Right ventricle myocardium superior (tissue), 1 donor: Measurements from ENCODE around the gene GGCX. TPM values are rescaled to one million over a fixed set of nuclear protein-coding genes. Genes with fewer than 3 reads are reported as not detected.
"Not testable (repeated sequence)": the region's sequence is repeated elsewhere in the genome, so short reads cannot be mapped to it uniquely, and the experiment has no call there.

Source experiments
- ATAC-seq: fragments of 200-7000 bp; cut with Tn5 transposase; one replicate; pipeline ENCODE4 v1.9.1; 2020; ENCODE audit warnings: mild to moderate bottlenecking; ENCODE audit not compliant: poor library complexity
- DNase-seq: peaks from one replicate; pipeline ENCODE4 v3.0.0-alpha.2; 2020
- intact Hi-C: fragments of 100-400 bp; cut with DNase I; formaldehyde crosslinking; loops from one replicate; pipeline ENCODE4 v1.11.2; 2022
- total RNA-seq: library from RNA; stranded (reverse); fragmentation: NEBNext Ultra II Directional; extraction: Animal tissue kit (Norgen Biotek cat#: 25700); gene quantifications from one replicate; pipeline ENCODE4 v1.2.1, GENCODE V29; 2021
- donor health status: DM: no; HTN: yes; CAD: no; lungs with severe emphysema.

Gene GGCX
- total RNA-seq, 1 donor from 2014 or later = 25.1 TPM

- intact Hi-C loops = no loop called here
- DNase-seq (peak; percentile 68), ATAC-seq (peak; percentile 36)
These were observed 18.1 kb upstream of the GGCX start for GRCh38 chr2:85579266-85579935.

- intact Hi-C loops = no loop called here
- ATAC-seq (peak; percentile 73), DNase-seq (peak; percentile 83)
These were observed 17.2 kb upstream of the GGCX start for GRCh38 chr2:85578243-85579180.

- ATAC-seq (peak; percentile 52), DNase-seq (peak; percentile 70)
These were observed 16.3 kb upstream of the GGCX start, which contains the start of gene VAMP8 for GRCh38 chr2:85577386-85578242. Gene VAMP8, plus strand, starts transcription at chr2:85577586. Its CDS starts 61 bp downstream, at chr2:85577647.

GRCh38 chr2:85577063-85577385 is 15.7 kb upstream of the GGCX start:
- intact Hi-C loops = no loop called here
- ATAC-seq (no peak), DNase-seq (no peak)

More at GRCh38 chr2:85577386-85578242, 16.3 kb upstream of the GGCX start, which contains the start of gene VAMP8:
- intact Hi-C loops = no loop called here

- intact Hi-C loops = no loop called here
- no peak for DNase-seq
- no peak for ATAC-seq
These were observed 14.4 kb upstream of the GGCX start for GRCh38 chr2:85575739-85576138.

- ATAC-seq = no peak
- intact Hi-C loops = no loop called here
These were observed 5.0 kb upstream of the GGCX start for GRCh38 chr2:85566265-85566664.

GRCh38 chr2:85564144-85564563 is 2.9 kb upstream of the GGCX start:
- ATAC-seq (no peak), DNase-seq (no peak)
- intact Hi-C loops = no loop called here

More at GRCh38 chr2:85566265-85566664, 5.0 kb upstream of the GGCX start:
- no peak for DNase-seq

- intact Hi-C loops = loop anchor here (2.0 kb wide), 1 partner anchor 42 kb away; the partner anchor contains the start of gene TMEM150A
- ATAC-seq = no peak
- no peak for DNase-seq
These were observed 447 bp downstream of the GGCX start for GRCh38 chr2:85560812-85561279.

GRCh38 chr2:85560403-85560726 is 928 bp downstream of the GGCX start:
- ATAC-seq, DNase-seq: not testable (repeated sequence)
- intact Hi-C loops = loop anchor here (2.0 kb wide), 1 partner anchor 42 kb away; the partner anchor contains the start of gene TMEM150A

GRCh38 chr2:85558160-85558559 is 3.1 kb downstream of the GGCX start:
- intact Hi-C loops = no loop called here
- no peak for DNase-seq
- no peak for ATAC-seq

GRCh38 chr2:85557130-85557529 is 4.2 kb downstream of the GGCX start:
- no peak for DNase-seq
- intact Hi-C loops = no loop called here
- no peak for ATAC-seq

GRCh38 chr2:85554980-85555612 is 6.2 kb downstream of the GGCX start:
- ATAC-seq (no peak), DNase-seq (no peak)
- intact Hi-C loops = no loop called here

- DNase-seq = no peak
- intact Hi-C loops = loop anchor here (2.0 kb wide), 1 partner anchor 132 kb away; no protein-coding TSS in a partner anchor
- no peak for ATAC-seq
These were observed 8.1 kb downstream of the GGCX start for GRCh38 chr2:85553184-85553583.

- intact Hi-C loops = loop anchor here (2.0 kb wide), 1 partner anchor 131 kb away; no protein-coding TSS in a partner anchor
- ATAC-seq = peak; percentile 76
- DNase-seq = peak; percentile 84
These were observed 9.3 kb downstream of the GGCX start for GRCh38 chr2:85551698-85552678.

- intact Hi-C loops = no loop called here
- DNase-seq = no peak
- no peak for ATAC-seq
These were observed 10.8 kb downstream of the GGCX start for GRCh38 chr2:85550486-85550885.

- intact Hi-C loops = no loop called here
- DNase-seq (no peak), ATAC-seq (no peak)
These were observed 11.5 kb downstream of the GGCX start for GRCh38 chr2:85549826-85550225.

GRCh38 chr2:85549095-85549494 is 12.2 kb downstream of the GGCX start:
- intact Hi-C loops = no loop called here
- ATAC-seq = no peak
- DNase-seq = no peak
